GM21447 (cell line): ENCODE measurements around the gene SP2.

Experiments
- ATAC-seq: cut with Tn5 transposase; IDR thresholded peaks from one replicate; pipeline ENCODE4 v1.9.1; 2021; ENCODE audit not compliant: unreplicated experiment

The SP2 gene

GRCh38 chr17:47888293-47888692 lies 7.7 kb upstream of the SP2 start:
- ATAC-seq = no peak

DNA sequence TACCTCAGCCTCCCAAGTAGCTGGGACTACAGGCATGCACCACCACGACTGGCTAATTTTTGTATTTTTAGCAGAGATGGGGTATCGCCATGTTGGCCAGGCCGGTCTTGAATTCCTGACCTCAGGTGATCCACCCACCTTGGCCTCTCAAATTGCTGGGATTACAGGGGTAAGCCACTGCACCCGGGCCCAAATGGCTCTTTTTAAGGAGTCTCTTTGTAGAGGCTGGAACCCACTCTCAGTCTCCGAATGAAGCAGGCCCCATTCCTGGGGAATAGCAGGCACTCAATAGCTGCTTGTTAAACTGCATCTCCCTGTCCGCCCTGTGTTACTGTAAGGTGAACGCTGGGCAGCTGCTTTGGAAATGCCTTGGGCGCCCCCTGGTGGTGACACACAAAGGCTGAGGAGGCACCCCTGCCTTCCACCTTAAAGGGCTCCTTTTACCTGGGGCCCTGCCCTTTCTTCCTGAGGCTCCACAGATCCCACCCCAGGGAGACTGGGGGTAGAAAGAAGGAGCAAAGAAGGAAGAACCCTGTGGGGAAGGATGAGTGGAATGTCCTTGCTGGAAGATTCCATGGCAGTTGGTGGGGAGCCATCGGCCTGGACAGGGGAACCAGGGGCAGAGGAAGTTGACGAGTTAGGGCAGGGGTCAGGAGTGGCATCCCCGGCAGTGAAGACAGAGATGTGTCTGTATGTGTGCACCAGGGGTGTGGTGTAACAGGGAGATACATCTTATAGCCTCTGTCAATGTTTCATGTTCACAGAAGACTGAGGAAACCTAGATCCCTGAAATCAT lies 6.1 kb upstream of the SP2 start:
- ATAC-seq = no peak

- ATAC-seq = no peak
These were observed 4.4 kb upstream of the SP2 start for GRCh38 chr17:47891545-47892088.

GRCh38 chr17:47894498-47895346 lies 1.3 kb upstream of the SP2 start:
- no peak for ATAC-seq

- ATAC-seq = no peak
These were observed 635 bp upstream of the SP2 start for GRCh38 chr17:47895347-47895855.

DNA sequence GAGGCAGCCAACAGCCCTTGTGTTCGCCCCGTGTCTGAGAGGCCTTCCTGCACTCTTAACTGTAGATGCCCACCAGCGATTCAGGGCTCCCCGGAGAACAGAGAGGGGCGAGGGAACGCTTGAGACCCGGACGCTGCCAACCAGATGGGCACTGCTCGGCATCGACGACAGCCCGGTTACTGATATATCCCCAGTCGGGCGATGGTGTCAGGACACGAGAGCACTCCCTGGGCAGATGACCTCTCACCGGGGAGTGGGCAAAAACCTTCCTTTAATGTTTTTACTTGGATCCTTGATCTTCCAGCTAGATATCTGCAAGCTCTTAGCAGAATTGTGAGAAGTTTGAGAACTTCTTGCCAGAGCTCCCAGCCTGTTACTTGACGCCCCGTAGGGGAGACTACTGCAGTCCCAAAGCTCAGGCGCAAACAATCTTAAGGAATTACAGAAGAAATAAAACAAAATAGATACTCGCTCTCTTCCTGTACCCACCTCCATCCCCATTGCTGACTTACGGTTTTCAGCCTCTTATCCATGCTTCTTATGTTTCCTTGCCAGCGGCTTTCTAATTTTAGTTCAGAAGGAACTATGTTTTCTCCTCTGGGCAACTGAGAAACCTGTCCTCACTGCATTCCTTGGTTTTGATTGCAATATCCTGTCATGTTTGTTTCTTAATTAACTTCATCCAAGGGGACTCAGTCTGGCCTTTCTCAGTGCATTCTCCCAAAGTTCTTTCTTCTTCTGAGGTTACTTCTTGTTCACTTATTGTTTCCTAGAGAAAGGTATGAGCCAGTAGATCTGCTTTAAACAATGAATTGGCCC lies 845 bp downstream of the SP2 start:
- ATAC-seq = no peak

- ATAC-seq = no peak
These were observed 1.5 kb downstream of the SP2 start for GRCh38 chr17:47897561-47897960.

DNA sequence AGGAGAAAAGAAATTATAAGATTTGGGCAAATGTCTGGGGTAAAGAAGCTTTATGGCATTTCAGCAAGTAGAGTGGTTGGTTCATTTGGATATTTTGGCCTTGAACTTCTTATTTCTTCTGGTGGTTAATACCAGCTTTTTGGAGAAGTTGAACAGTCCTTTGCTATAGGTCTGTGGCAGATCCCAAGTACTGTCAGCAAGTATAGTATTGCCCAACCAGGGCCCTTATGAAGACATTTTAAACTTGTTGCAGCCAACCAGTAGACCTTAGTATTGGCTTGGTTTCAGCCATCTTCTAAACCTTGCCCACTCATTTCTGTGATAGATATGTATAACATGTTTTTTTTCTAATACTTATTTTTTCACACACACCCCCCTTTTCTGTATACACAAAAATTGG lies 2.2 kb downstream of the SP2 start:
- ATAC-seq = no peak

- ATAC-seq = no peak
These were observed 3.6 kb downstream of the SP2 start for GRCh38 chr17:47899643-47900042.

DNA sequence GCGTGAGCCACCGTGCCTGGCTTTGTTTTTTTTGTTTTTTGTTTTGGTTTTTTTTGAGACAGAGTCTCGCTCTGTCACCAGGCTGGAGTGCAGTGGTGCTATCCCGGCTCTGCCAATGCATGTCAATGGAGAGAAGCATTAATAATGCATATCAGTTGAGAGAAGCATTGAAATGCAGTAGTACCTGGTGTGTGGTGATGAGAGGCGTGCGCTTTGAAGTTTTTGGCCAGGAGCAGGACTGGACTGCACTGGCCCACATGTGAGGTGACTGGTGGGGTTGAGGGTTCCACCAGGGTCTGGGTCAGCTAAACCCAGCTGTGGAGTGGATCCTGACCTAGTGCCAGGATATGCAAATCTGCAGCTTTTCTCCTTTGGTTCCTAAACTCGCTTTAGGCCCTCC lies 5.4 kb downstream of the SP2 start:
- ATAC-seq = no peak

GRCh38 chr17:47902039-47902744 lies 6.2 kb downstream of the SP2 start:
- no peak for ATAC-seq

- no peak for ATAC-seq
These were observed 9.2 kb downstream of the SP2 start for GRCh38 chr17:47905221-47905733.

- no peak for ATAC-seq
These were observed 10.4 kb downstream of the SP2 start for GRCh38 chr17:47906443-47906842.

DNA sequence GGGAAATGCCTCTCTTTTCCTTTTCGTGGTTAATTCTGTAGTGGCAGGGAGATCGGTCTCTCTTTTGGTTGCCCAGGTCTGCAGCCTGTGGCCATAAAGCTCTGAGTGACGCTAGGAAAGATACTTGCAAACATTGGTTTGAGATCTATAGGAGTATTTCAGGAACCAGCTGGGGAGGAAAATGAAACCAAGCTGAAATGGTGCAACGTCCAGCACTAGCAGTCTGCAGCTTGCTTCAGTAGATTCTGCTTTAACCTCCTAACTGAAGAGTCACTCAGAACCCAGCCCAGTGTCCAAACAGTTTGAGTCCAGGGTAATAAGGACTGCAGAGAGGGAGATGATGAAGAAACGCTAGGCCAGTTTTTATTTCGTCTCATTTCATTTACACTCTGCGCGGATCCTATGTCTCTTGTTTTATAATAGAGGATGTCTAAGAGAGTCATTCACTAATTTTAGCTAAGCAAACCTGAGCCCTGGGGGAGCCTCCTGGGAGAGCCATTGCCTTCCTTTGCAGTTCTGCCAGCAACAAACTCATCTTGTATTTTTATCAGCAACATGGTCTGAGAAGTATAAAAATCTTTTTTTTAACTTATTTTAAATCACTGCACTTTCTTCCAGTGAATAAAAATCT lies 12.0 kb downstream of the SP2 start:
- ATAC-seq = no peak

DNA sequence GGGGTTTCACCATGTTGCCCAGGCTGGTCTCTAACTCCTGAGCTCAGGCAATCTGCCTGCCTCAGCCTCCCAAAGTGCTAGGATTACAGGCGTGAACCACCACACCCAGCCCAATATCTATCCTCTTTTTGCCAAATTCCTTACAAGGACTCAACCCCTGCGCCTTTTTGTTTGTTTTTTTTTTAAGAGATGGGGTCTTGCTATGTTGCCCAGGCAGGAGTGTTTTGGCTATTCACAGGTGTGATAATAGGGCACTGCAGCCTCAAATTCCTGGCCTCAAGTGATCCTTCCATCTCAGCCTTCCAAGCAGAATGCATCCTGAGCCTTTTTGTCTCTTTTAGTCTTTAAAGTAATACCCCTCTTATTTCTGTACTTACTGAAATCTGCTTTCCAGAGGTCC lies 17.0 kb downstream of the SP2 start:
- no peak for ATAC-seq

DNA sequence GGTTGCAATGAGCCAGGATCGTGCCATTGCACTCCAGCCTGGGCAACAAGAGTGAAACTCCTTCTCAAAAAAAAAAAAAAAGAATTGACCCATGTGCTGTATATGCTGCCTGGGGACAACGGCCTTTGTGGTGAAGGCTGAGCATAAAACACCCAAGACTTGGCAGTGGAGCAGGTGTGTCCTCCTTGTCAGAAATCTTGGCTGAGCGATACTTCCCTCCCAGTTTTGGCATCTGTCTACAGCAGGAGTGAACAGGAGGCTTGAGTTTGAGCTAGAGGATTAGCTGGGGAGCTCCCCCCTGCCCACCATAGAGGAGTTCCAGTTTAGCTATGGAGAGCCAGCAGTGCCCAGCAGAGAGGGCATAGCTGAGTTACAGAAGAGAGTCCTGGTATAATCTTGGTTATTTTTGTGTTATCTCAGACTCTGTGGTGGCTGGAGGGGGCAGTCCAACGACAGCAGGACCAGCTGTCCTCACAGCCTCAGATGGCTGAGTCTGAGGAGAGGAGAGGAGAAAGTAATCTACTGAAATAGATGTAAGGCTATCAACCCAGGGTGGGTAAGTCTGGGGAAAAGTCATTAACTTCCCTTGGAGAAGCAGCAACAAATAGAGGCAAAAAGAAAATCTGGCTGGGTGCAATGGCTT lies 18.4 kb downstream of the SP2 start:
- no peak for ATAC-seq

DNA sequence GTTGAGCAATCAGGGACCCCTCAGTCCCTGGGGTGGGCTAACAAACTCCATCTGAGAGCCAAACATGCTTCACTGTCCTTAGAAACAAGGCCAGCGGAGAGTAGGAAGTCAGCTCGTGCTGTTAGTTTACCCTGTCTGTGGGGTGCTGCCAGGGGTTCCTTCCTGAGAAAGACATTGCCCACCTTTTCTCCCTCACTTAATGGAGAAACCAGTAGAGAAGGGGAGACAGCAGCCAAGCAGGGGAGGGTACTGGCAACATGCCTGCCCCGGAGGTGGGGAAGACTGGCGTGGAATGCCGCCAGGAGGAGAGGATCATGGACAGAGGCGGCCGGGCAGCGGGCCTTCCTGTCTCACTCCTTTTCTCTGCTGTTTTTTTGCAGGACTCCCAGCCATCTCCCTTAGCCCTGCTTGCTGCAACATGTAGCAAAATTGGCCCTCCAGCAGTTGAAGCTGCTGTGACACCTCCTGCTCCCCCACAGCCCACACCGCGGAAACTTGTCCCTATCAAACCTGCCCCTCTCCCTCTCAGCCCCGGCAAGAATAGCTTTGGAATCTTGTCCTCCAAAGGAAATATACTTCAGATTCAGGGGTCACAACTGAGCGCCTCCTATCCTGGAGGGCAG lies 19.9 kb downstream of the SP2 start:
- ATAC-seq = no peak

DNA sequence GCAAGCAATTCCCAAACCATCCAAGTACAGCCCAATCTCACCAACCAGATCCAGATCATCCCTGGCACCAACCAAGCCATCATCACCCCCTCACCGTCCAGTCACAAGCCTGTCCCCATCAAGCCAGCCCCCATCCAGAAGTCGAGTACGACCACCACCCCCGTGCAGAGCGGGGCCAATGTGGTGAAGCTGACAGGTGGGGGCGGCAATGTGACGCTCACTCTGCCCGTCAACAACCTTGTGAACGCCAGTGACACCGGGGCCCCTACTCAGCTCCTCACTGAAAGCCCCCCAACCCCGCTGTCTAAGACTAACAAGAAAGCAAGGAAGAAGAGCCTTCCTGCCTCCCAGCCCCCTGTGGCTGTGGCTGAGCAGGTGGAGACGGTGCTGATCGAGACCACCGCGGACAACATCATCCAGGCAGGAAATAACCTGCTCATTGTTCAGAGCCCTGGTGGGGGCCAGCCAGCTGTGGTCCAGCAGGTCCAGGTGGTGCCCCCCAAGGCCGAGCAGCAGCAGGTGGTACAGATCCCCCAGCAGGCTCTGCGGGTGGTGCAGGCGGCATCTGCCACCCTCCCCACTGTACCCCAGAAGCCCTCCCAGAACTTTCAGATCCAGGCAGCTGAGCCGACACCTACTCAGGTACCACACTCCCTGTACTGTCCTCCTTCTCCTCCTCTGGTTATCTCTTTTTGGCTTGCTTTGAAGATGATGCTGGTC lies 20.6 kb downstream of the SP2 start:
- no peak for ATAC-seq
